OCI-LY3 (cell line): ENCODE data around the gene ABCA4.

ENCODE experiments used
- EZH2phosphoT487 ChIP-seq: fragments of 200-600 bp; shearing (Covaris generic); IDR thresholded peaks from 2 replicates; pipeline ENCODE4 v1.6.1; 2018; ENCODE audit warnings: antibody characterized with exemption, mixed run types, low read depth
- TF ChIP-seq, protein P1 (sequence below): fragments of 200-600, 300-600 bp; sonication (generic); IDR thresholded peaks from 2 replicates; pipeline ENCODE4 v1.5.1; 2014; ENCODE audit warnings: antibody characterized with exemption, low read length, low read depth

DNA sequence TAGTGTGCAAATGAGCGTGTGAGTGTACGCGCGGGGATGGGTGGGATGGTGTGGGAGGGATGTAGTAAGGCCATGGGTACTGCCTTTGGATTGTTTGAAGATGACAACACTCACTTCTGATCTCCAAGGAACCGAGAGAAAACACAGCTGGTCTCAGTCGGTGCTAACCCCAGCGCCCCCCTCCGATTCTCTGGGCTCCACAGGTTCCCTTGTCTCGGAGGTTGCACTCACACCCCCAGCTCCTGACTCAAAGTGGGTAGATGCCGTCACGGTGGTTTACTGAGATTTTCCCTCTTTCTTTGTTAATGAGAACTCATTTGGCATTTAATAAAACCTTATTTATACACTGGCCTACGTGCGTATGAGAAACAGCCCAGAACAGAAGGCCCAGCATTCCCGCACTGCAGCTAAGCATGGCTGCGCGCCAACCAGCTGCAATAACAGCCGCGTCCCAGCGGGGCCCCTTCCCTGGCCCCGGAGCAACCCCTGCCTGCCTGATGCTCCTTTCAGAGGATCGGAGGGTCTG, 25.8 kb downstream of the ABCA4 start:
- TF ChIP-seq, protein P1, sequence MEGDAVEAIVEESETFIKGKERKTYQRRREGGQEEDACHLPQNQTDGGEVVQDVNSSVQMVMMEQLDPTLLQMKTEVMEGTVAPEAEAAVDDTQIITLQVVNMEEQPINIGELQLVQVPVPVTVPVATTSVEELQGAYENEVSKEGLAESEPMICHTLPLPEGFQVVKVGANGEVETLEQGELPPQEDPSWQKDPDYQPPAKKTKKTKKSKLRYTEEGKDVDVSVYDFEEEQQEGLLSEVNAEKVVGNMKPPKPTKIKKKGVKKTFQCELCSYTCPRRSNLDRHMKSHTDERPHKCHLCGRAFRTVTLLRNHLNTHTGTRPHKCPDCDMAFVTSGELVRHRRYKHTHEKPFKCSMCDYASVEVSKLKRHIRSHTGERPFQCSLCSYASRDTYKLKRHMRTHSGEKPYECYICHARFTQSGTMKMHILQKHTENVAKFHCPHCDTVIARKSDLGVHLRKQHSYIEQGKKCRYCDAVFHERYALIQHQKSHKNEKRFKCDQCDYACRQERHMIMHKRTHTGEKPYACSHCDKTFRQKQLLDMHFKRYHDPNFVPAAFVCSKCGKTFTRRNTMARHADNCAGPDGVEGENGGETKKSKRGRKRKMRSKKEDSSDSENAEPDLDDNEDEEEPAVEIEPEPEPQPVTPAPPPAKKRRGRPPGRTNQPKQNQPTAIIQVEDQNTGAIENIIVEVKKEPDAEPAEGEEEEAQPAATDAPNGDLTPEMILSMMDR = no peak
- no peak for TF ChIP-seq EZH2phosphoT487
